ENCODE data around the gene PAM16.
A peak's percentile ranks its signal among the peaks of the same experiment; 100 is the strongest.

PAM16 gene

DNA sequence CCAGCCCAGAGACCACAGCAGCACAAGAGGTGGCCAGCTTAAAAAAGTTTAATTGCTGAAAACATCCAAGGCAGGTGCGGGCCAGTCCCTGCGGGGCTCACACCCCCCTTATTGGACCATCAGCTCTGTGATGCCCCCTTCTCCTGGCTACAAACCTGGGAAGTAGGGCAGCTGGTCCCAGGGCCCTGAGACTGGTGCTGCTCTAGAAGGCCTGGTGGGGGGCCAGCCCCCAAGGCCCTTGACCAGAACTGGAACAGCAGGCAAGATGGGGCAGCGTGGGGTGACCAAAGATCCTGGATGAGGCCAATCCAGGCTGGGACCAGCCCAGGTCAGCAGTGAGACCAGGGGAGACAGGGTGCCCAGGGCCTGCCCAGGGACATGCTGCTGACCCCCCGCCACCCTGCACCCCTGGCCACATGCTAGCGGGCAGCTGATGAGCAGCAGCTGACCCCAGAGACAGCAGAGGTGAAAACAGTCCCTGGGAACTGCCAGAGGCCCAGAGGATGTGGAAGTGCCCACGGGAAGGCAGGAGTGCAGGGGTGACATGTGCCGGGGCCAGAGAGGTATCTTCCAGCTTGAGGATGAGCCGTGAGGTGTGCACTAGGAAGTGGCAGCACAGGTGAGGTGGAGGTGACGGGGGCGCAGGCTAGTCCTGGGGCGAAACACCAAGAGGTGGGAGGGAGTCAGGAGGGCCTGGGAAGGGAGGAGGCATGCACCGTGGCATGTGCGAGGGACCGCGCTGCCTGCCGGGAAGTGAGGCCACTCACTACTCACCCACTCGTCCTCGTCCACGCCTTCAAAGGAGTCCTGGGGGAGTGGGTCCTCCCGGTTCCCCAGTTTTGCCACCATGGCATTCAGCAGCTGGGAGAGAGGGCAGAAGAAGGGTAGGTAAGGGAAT is 3.6 kb upstream of the PAM16 start:
- no peak overlapping the region for H3K4me3 ChIP-seq (ENCODE audit: low read depth in 1 of 2, low read length in 2 of 2)
- H3K36me3 ChIP-seq (ENCODE audit: insufficient read depth, low read length): no peaks in the 10 kb centered on the region
- H3K27ac ChIP-seq (ENCODE audit: low read depth, low read length): no peak overlapping the region

DNA sequence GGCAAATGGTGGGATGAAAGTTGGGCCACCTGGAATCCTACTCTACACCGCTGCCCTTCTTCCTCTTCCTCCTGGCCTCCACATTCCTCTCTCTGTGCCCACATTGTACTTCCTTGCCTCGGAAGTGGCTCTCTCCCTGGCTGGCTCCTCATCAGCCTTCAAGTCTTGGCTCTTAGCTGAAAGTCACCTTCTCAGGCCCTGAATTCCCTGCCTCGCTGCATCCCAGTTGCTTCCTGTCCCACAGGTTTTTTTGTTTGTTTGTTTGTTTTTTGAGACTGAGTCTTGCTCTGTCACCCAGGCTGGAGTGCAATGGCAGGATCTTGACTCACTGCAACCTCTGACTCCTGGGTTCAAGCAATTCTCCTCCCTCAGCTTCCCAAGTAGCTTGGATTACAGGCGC is 2.6 kb upstream of the PAM16 start:
- H3K4me3 ChIP-seq (ENCODE audit: low read depth in 1 of 2, low read length in 2 of 2): no peak overlapping the region
- no peaks in the 10 kb centered on the region for H3K4me1 ChIP-seq (ENCODE audit: insufficient read depth, low read length)
- H3K9ac ChIP-seq (ENCODE audit: low read length): no peak overlapping the region
- no peaks in the 10 kb centered on the region for H3K27me3 ChIP-seq (ENCODE audit: control insufficient read depth in 1 of 2, insufficient read depth in 2 of 2, low read length in 2 of 2)
- no peak overlapping the region for H3K27ac ChIP-seq (ENCODE audit: low read depth, low read length)
- no peaks in the 10 kb centered on the region for H3K36me3 ChIP-seq (ENCODE audit: insufficient read depth, low read length)
- no peaks in the 10 kb centered on the region for H3K9me3 ChIP-seq (ENCODE audit: low read length)

More for the DNA sequence above, 3.6 kb upstream of the PAM16 start:
- Histone ChIP-seq H3K4me1 (ENCODE audit: insufficient read depth, low read length) (peaks cover 4% of the 10 kb centered on the region), H3K27me3 (ENCODE audit: control insufficient read depth in 1 of 2, insufficient read depth in 2 of 2, low read length in 2 of 2) (no peaks in the 10 kb centered on the region), H3K9me3 (ENCODE audit: low read length) (no peaks in the 10 kb centered on the region), H3K9ac (ENCODE audit: low read length) (no peak overlapping the region)

DNA sequence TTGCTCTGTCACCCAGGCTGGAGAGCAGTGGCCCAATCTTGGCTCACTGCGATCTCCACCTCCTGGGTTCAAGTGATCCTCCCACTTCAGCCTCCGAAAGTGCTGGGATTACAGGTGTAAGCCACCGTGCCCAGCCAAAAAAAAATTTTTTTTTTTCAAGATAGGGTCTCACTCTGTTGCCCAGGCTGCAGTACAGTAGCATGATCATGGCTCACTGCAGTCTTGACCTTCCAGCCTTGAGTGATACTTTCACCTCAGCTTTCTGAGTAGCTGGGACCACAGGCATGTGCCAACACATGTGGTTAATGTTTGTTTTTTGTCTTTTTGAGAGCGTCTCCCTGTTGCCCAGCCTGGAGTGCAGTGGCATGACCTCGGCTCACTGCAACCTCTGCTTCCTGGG is 1.7 kb upstream of the PAM16 start:
- Histone ChIP-seq H3K9me3 (ENCODE audit: low read length) (no peaks in the 10 kb centered on the region), H3K27ac (ENCODE audit: low read depth, low read length) (no peak overlapping the region), H3K9ac (ENCODE audit: low read length) (no peak overlapping the region), H3K36me3 (ENCODE audit: insufficient read depth, low read length) (no peaks in the 10 kb centered on the region), H3K4me1 (ENCODE audit: insufficient read depth, low read length) (no peaks in the 10 kb centered on the region), H3K4me3 (ENCODE audit: low read depth in 1 of 2, low read length in 2 of 2) (no peak overlapping the region), H3K27me3 (ENCODE audit: control insufficient read depth in 1 of 2, insufficient read depth in 2 of 2, low read length in 2 of 2) (no peaks in the 10 kb centered on the region)

DNA sequence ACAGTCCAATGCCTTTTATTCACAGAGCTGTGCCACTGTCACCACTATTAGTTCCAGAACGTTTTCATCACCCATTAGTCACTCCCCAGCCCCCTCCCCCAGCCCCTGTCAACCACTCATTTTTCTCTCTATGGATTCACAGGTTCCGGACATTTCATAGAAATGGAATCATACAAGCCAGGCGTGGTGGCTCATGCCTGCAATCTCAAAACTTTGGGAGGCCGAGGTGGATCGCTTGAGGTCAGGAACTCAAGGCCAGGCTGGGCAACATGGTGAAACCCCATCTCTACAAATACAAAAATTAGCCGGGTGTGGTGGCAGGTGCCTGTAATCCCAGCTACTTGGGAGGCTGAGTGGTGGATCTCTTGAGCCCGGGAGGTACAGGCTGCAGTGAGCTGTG is 759 bp upstream of the PAM16 start:
- H3K4me3 ChIP-seq (ENCODE audit: low read depth in 1 of 2, low read length in 2 of 2): no peak overlapping the region
- no peaks in the 10 kb centered on the region for H3K9me3 ChIP-seq (ENCODE audit: low read length)
- H3K27ac ChIP-seq (ENCODE audit: low read depth, low read length): no peak overlapping the region
- no peak overlapping the region for H3K9ac ChIP-seq (ENCODE audit: low read length)
- H3K36me3 ChIP-seq (ENCODE audit: insufficient read depth, low read length): no peaks in the 10 kb centered on the region
- no peaks in the 10 kb centered on the region for H3K4me1 ChIP-seq (ENCODE audit: insufficient read depth, low read length)
- no peaks in the 10 kb centered on the region for H3K27me3 ChIP-seq (ENCODE audit: control insufficient read depth in 1 of 2, insufficient read depth in 2 of 2, low read length in 2 of 2)

DNA sequence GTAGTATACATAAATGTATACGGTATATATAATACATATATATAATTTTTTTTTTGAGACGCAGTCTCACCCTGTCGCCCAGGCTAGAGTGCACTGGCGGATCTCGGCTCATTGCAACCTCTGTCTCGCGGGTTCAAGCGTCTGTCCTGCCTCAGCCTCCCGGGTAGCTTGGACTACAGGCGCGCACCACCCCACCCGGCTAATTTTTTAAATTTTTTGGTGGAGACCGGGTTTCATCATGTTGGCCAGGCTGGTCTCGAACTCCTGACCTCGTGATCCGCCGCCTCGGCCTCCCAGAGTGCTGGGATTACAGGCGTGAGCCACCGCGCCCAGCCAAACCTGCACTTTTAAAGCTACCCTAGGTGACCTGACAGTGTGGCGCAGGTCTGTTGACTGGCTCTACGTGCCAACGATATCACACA is 745 bp downstream of the PAM16 start:
- H3K4me3 ChIP-seq (ENCODE audit: low read depth in 1 of 2, low read length in 2 of 2): peak overlapping the region; percentile 79 to 87
- H3K36me3 ChIP-seq (ENCODE audit: insufficient read depth, low read length): no peaks in the 10 kb centered on the region
- peak overlapping the region; percentile 63 for H3K27ac ChIP-seq (ENCODE audit: low read depth, low read length)
- no peaks in the 10 kb centered on the region for H3K4me1 ChIP-seq (ENCODE audit: insufficient read depth, low read length)
- no peaks in the 10 kb centered on the region for H3K27me3 ChIP-seq (ENCODE audit: control insufficient read depth in 1 of 2, insufficient read depth in 2 of 2, low read length in 2 of 2)
- peak overlapping the region; percentile 6 for H3K9ac ChIP-seq (ENCODE audit: low read length)
- H3K9me3 ChIP-seq (ENCODE audit: low read length): no peaks in the 10 kb centered on the region

DNA sequence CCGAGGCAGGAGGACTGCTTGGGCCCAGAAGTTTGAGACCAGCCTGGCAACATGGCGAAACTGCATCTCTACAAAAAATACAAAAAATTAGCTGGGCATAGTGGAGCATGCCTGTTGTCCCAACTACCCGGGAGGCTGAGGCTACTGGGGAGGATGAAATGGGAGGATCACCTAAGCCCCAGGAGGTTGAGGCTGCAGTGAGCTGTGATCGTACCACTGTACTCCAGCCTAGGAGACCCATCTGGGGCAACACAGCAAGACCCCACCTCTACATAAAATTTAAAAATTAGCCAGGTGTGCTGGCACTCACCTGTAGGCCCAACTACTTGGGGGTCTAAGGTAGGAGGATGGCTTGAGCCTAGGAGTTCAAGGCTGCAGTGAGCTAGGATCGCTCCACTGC is 1.8 kb downstream of the PAM16 start:
- Histone ChIP-seq H3K36me3 (ENCODE audit: insufficient read depth, low read length) (no peaks in the 10 kb centered on the region), H3K9me3 (ENCODE audit: low read length) (no peaks in the 10 kb centered on the region), H3K4me1 (ENCODE audit: insufficient read depth, low read length) (no peaks in the 10 kb centered on the region), H3K4me3 (ENCODE audit: low read depth in 1 of 2, low read length in 2 of 2) (no peak overlapping the region), H3K9ac (ENCODE audit: low read length) (no peak overlapping the region), H3K27ac (ENCODE audit: low read depth, low read length) (no peak overlapping the region), H3K27me3 (ENCODE audit: control insufficient read depth in 1 of 2, insufficient read depth in 2 of 2, low read length in 2 of 2) (no peaks in the 10 kb centered on the region)

DNA sequence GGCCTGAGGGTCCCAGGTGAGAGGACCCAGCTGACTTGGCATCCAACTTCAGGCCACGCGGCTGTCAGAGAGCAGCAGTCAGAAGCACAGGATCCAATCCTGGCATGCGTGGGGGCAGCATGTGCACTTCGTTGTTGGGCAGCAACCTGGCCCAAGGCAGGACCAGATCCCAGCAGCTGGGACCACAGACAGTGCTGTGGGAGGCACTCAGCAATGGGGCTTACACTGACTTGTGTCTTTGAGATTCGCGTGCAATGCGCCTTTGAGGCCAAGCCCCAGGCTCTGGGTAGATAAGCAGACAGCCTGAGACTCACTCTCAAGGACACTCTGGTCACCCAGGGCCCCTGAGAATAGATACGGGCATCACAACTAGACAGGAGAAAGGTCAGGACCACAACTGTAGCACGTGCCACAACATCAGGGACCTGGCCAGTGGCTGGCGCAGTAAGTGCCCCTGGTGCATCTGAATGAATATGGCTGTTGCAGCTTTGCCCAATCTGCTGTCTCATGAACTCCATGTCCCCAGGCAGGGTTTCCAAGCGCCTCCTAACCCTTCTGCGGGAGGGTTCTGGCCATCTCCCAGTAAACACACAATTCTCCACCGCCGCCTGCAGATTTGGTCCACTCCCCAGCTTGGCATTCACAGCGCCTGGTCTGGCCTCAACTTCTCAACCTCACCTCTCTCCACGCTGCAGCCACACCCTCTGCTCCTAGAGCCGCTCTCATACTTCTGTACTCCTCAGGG is 3.2 kb downstream of the PAM16 start:
- Histone ChIP-seq H3K27me3 (ENCODE audit: control insufficient read depth in 1 of 2, insufficient read depth in 2 of 2, low read length in 2 of 2) (no peaks in the 10 kb centered on the region), H3K27ac (ENCODE audit: low read depth, low read length) (no peak overlapping the region), H3K4me3 (ENCODE audit: low read depth in 1 of 2, low read length in 2 of 2) (no peak overlapping the region), H3K36me3 (ENCODE audit: insufficient read depth, low read length) (no peaks in the 10 kb centered on the region), H3K9me3 (ENCODE audit: low read length) (no peaks in the 10 kb centered on the region), H3K4me1 (ENCODE audit: insufficient read depth, low read length) (no peaks in the 10 kb centered on the region), H3K9ac (ENCODE audit: low read length) (no peak overlapping the region)

DNA sequence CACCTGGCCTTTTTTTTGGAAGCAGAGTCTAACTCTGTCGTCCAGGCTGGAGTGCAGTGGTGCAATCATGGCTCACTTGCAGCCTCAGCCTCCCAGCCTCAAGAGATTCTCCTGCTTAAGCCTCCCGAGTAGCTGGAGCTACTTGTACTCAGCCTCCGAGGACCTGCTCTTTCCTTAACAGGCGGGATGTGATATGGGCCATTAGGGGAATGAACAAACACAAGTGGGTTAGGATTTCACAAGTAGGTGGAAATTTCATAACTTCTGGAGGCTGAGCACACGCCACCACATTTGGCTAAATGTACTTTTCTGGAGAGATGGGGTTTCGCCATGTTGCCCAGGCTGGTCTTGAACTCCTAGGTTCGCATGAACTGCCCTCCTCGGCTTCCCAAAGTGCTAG is 4.1 kb downstream of the PAM16 start:
- no peaks in the 10 kb centered on the region for H3K36me3 ChIP-seq (ENCODE audit: insufficient read depth, low read length)
- H3K9ac ChIP-seq (ENCODE audit: low read length): no peak overlapping the region
- no peak overlapping the region for H3K4me3 ChIP-seq (ENCODE audit: low read depth in 1 of 2, low read length in 2 of 2)
- H3K4me1 ChIP-seq (ENCODE audit: insufficient read depth, low read length): no peaks in the 10 kb centered on the region
- no peaks in the 10 kb centered on the region for H3K27me3 ChIP-seq (ENCODE audit: control insufficient read depth in 1 of 2, insufficient read depth in 2 of 2, low read length in 2 of 2)
- no peak overlapping the region for H3K27ac ChIP-seq (ENCODE audit: low read depth, low read length)
- H3K9me3 ChIP-seq (ENCODE audit: low read length): no peaks in the 10 kb centered on the region

DNA sequence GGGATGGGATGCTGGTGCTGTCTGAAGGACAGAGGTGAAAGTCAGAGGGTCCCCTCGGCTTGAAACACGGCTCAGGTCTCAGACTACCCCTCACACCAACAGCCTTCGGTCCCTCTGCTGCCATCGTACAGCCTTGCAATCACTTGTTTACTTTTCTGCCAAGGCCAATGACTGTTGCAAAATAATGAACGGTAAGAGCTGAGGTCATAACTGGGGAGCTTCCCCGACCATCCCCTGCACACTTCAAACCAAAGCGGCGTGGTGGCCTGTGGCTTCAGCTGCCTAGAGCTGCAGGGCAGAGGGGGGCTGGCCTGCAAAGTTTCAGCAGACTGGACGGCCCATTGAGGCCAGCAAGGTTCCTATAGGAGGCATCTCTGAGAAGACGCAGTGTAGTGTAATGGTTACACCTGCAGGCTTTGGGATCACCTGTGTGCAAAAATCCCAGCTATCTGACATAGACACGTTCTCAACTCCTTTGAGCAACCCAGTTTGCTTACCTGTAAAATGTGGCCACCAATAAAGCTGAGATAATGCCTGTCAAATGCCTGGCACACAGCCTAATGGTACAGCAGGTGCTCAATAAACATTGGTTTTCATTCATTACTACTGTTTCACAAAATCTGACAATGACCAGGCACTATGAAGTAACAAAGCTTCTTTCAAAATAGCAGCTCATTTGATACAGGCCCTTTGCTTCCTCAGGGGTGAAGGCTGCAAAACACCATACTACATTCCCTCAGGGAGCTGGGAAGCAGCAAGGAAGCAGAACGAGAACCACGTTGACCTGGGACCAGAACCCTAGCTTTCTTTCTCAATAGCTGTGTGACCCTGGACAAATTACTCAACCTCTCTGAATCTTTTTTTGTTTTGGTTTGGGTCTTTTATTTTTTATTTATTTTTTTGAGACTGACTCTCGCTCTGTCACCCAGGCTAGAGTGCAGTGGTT is 5.0 kb downstream of the PAM16 start:
- Histone ChIP-seq H3K36me3 (ENCODE audit: insufficient read depth, low read length) (no peaks in the 10 kb centered on the region), H3K4me3 (ENCODE audit: low read depth in 1 of 2, low read length in 2 of 2) (no peak overlapping the region), H3K27ac (ENCODE audit: low read depth, low read length) (no peak overlapping the region), H3K9me3 (ENCODE audit: low read length) (no peaks in the 10 kb centered on the region), H3K4me1 (ENCODE audit: insufficient read depth, low read length) (no peaks in the 10 kb centered on the region), H3K9ac (ENCODE audit: low read length) (no peak overlapping the region), H3K27me3 (ENCODE audit: control insufficient read depth in 1 of 2, insufficient read depth in 2 of 2, low read length in 2 of 2) (no peaks in the 10 kb centered on the region)

DNA sequence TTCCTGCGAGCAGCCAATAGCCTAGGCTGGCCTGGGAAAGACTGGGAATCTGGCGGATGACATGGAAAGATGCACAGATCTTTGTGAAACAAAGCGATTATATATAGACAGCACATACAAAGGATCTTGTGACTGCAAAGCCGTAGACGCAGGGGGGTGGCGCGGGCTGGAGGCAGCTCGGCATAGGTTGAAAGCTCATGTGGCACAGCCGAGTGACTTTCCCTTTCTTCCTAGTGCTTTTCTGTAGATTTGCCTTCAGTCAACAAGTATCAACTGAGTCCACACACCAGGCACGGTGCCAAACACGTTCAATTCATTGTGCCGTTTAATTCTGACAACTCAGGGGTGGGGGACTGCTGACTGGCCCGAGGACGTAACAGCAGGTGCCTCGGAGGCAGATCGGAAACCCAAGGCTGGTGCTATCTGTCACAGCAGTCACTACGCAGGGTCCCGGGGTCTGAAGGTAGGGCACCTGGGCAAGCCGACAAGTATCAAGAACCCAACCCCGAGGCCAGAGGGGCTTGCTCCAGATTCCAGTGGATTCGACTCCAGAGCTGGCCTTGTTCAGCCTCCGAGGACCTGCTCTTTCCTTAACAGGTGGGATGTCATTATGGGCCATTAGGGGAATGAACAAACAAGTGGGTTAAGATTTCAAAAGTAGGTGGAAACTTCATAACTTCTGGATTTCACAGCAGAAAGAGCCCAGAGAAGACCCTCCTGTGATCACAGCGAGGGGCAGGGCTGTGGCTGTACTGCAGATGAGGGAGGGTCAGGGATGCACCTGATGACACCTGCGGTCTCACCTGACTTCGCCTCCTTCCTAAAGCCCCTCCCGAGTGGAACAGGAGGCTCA is 5.9 kb downstream of the PAM16 start:
- Histone ChIP-seq H3K9ac (ENCODE audit: low read length) (no peak overlapping the region), H3K4me3 (ENCODE audit: low read depth in 1 of 2, low read length in 2 of 2) (no peak overlapping the region), H3K9me3 (ENCODE audit: low read length) (no peaks in the 10 kb centered on the region), H3K36me3 (ENCODE audit: insufficient read depth, low read length) (no peaks in the 10 kb centered on the region), H3K27ac (ENCODE audit: low read depth, low read length) (no peak overlapping the region), H3K4me1 (ENCODE audit: insufficient read depth, low read length) (peaks cover 5% of the 10 kb centered on the region), H3K27me3 (ENCODE audit: control insufficient read depth in 1 of 2, insufficient read depth in 2 of 2, low read length in 2 of 2) (no peaks in the 10 kb centered on the region)
